OCI-LY1 (cell line): ENCODE measurements around the gene ATP8B1.

ENCODE experiments used
- EZH2 ChIP-seq: fragments of 200-600 bp; sonication (generic), shearing (Covaris generic); IDR thresholded peaks from 2 replicates; pipeline ENCODE4 v1.8.0; 2017; ENCODE audit warnings: borderline replicate concordance, mixed run types, mild to moderate bottlenecking, antibody characterized with exemption, low read length, moderate library complexity, mixed read lengths
- TF ChIP-seq, protein P1 (sequence below): fragments of 200-600 bp; sonication (generic), shearing (Covaris generic); IDR thresholded peaks from 2 replicates; pipeline ENCODE4 v1.5.1; 2017; ENCODE audit warnings: mild to moderate bottlenecking, antibody characterized with exemption, low read length, moderate library complexity, mixed read lengths

DNA sequence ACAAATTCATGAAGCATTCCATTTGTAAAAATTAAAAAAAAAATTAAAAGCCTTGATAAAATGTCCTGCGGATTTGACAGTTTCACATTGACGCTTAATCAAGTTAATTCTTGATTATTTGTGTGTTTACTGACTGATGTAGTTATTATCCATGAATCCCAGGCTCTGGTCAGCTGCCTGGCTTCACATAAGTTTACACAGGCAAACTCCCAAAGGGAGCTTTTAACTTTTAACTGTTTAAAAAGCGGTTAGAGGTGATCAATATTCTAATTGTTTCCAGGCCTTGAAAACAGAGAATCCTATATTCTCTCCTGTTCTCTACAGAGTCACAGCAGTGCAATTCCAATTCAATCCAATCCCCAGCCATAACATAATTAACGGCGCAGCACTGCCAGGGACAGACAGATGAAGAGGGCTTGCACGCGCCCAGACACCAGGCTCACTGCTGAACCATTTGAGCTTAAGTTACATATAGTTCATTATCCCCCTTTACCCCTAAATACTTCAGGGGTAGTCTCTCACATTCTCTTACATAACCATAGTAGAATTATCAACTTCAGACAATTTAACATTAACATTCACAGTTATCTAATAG is 47.5 kb downstream of the ATP8B1 start:
- TF ChIP-seq, protein P1, sequence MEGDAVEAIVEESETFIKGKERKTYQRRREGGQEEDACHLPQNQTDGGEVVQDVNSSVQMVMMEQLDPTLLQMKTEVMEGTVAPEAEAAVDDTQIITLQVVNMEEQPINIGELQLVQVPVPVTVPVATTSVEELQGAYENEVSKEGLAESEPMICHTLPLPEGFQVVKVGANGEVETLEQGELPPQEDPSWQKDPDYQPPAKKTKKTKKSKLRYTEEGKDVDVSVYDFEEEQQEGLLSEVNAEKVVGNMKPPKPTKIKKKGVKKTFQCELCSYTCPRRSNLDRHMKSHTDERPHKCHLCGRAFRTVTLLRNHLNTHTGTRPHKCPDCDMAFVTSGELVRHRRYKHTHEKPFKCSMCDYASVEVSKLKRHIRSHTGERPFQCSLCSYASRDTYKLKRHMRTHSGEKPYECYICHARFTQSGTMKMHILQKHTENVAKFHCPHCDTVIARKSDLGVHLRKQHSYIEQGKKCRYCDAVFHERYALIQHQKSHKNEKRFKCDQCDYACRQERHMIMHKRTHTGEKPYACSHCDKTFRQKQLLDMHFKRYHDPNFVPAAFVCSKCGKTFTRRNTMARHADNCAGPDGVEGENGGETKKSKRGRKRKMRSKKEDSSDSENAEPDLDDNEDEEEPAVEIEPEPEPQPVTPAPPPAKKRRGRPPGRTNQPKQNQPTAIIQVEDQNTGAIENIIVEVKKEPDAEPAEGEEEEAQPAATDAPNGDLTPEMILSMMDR, result no peak
- no peak for TF ChIP-seq EZH2
